MCF 10A (cell line): ENCODE results near the gene UBE2D3. TPM values are rescaled to one million over a fixed set of nuclear protein-coding genes. Genes with fewer than 3 reads are reported as not detected.
"Not testable (repeated sequence)": the region's sequence is repeated elsewhere in the genome, so short reads cannot be mapped to it uniquely, and the experiment has no call there.

Source experiments
- BruUV-seq: library from RNA; stranded (reverse); fragments of 400-500 nt; replicated peaks from 2 replicates; lab custom pipeline; 2021; lab: Mats Ljungman, UMichigan
- CTCF ChIA-PET: fragments of 300-600 bp; sonication (Branson Sonifier 250); formaldehyde crosslinking; extraction: SDS; loops from one replicate; lab custom pipeline; 2021; ENCODE audit warnings: antibody characterized with exemption, inconsistent platforms; lab: Yijun Ruan, JAX
- POLR2A ChIA-PET: fragments of 300-600, 350-650 bp; sonication (Branson Sonifier 250); formaldehyde crosslinking; extraction: SDS; loops from one replicate; lab custom pipeline; 2020; ENCODE audit warnings: antibody characterized with exemption, inconsistent platforms; lab: Yijun Ruan, JAX
- DNase-seq: peaks from one replicate; pipeline ENCODE4 v3.0.0-alpha.2; 2018; ENCODE audit not compliant: unreplicated experiment
- H3K27ac Mint-ChIP-seq: one replicate; pipeline ENCODE4 v1.8.0; 2022; ENCODE audit warnings: mild to moderate bottlenecking, low read depth, mixed read lengths; ENCODE audit not compliant: unreplicated experiment
- H3K27me3 Mint-ChIP-seq: one replicate; pipeline ENCODE4 v1.8.0; 2022; ENCODE audit warnings: mixed read lengths; ENCODE audit not compliant: insufficient read depth, unreplicated experiment
- H3K36me3 Mint-ChIP-seq: one replicate; pipeline ENCODE4 v1.8.0; 2022; ENCODE audit warnings: mild to moderate bottlenecking, moderate library complexity, mixed read lengths; ENCODE audit not compliant: insufficient read depth, unreplicated experiment
- H3K4me1 Mint-ChIP-seq: one replicate; pipeline ENCODE4 v1.8.0; 2022; ENCODE audit warnings: mixed read lengths; ENCODE audit not compliant: insufficient read depth, unreplicated experiment
- H3K4me3 Mint-ChIP-seq: one replicate; pipeline ENCODE4 v1.8.0; 2022; ENCODE audit warnings: mild to moderate bottlenecking, moderate library complexity, mixed read lengths; ENCODE audit not compliant: unreplicated experiment
- H3K9me3 Mint-ChIP-seq: one replicate; pipeline ENCODE4 v1.8.0; 2022; ENCODE audit warnings: mixed read lengths; ENCODE audit not compliant: unreplicated experiment
- intact Hi-C: fragments of 100-400 bp; cut with micrococcal nuclease; formaldehyde crosslinking; loops from 2 replicates; pipeline ENCODE4 v1.14.1; 2022
- total RNA-seq: library from RNA; stranded (reverse); gene quantifications from 2 replicates; pipeline ENCODE4 v1.2.3, GENCODE V29; 2022
- TF ChIP-seq, protein P1 (sequence below): fragments of 200-600 bp; IDR thresholded peaks from one replicate; pipeline ENCODE4 v1.8.0; 2022; ENCODE audit warnings: antibody characterized with exemption, mild to moderate bottlenecking; ENCODE audit not compliant: unreplicated experiment

UBE2D3 gene
- total RNA-seq, 1 experiment from 2014 or later, result 505 TPM

DNA sequence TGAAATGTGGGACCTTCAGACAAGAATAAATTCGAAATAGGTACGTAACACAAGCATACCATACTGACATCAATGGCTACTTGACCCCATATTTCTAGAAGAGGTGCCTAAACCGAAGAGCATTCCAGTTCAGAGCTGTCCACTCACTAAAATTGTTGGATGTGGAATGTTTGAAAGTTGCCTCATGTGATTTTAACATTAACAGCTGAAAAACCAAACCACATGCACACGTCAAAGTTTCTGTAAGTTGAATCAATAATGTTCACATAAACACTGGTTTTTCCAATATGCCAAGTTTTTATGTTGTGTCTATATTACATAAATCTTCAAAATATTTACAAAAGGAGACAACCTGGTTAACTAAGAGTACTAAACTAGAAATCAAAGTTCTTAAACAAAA, 3.5 kb downstream of the UBE2D3 start:
- Mint-ChIP-seq H3K4me3 (no peak overlapping the region), H3K27me3 (no peaks in the 10 kb centered on the region), H3K9me3 (no peaks in the 10 kb centered on the region), H3K36me3 (peaks cover 15% of the 10 kb centered on the region), H3K27ac (no peak overlapping the region), H3K4me1 (peaks cover 16% of the 10 kb centered on the region)
- intact Hi-C loops, result no loop called here
- BruUV-seq, result no TSS peak
- ChIA-PET CTCF (interaction anchor here (0.6 to 2.5 kb wide), 9 partner anchors 10 to 268 kb away, joined by 3 to 13 read pairs (median 4); no protein-coding TSS in a partner anchor), POLR2A (interaction anchor here (0.6 to 9.5 kb wide), 16 partner anchors 11 to 321 kb away, joined by 3 to 287 read pairs (median 8); partner anchors contain the start of genes CISD2, MANBA and SLC9B2)
- TF ChIP-seq, protein P1, sequence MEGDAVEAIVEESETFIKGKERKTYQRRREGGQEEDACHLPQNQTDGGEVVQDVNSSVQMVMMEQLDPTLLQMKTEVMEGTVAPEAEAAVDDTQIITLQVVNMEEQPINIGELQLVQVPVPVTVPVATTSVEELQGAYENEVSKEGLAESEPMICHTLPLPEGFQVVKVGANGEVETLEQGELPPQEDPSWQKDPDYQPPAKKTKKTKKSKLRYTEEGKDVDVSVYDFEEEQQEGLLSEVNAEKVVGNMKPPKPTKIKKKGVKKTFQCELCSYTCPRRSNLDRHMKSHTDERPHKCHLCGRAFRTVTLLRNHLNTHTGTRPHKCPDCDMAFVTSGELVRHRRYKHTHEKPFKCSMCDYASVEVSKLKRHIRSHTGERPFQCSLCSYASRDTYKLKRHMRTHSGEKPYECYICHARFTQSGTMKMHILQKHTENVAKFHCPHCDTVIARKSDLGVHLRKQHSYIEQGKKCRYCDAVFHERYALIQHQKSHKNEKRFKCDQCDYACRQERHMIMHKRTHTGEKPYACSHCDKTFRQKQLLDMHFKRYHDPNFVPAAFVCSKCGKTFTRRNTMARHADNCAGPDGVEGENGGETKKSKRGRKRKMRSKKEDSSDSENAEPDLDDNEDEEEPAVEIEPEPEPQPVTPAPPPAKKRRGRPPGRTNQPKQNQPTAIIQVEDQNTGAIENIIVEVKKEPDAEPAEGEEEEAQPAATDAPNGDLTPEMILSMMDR, result no peak
- no peak for DNase-seq

DNA sequence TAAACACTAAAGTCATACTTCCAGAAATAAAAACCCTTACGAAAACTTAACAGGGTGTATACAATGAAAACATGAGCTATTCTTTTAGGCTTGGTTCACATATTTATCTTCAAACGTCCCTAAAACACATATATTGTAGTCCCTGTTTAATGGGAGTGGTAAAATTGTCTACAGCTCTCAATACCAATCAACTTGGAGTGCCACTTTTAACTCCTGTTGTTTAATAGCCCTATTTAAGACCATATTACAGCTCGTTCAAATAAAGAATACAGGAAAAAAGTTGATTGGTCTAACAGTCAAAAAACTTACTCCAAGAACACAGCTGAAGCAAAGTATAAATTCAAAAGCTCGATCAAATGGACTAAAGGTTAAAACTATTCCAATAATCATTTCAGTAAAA, 3.9 kb downstream of the UBE2D3 start:
- peaks cover 15% of the 10 kb centered on the region for H3K4me1 Mint-ChIP-seq
- no peaks in the 10 kb centered on the region for H3K27me3 Mint-ChIP-seq
- H3K4me3 Mint-ChIP-seq, result no peak overlapping the region
- POLR2A ChIA-PET, result interaction anchor here (0.6 to 9.5 kb wide), 9 partner anchors 9 to 321 kb away, joined by 3 to 287 read pairs (median 7); partner anchors contain the start of genes CISD2 and SLC9B2
- intact Hi-C loops, result no loop called here
- no TSS peak for BruUV-seq
- no peak for DNase-seq
- no peaks in the 10 kb centered on the region for H3K9me3 Mint-ChIP-seq
- H3K36me3 Mint-ChIP-seq, result peaks cover 20% of the 10 kb centered on the region
- CTCF ChIA-PET, result interaction anchor here (0.6 to 2.5 kb wide), 6 partner anchors 9 to 213 kb away, joined by 3 to 13 read pairs (median 4); no protein-coding TSS in a partner anchor
- TF ChIP-seq, protein P1, result no peak
- no peak overlapping the region for H3K27ac Mint-ChIP-seq

GRCh38 chr4:102819588-102820365, 7.6 kb downstream of the UBE2D3 start:
- ChIA-PET CTCF (interaction anchor here (1.4 kb wide), 1 partner anchor 199 kb away, joined by 3 read pairs; no protein-coding TSS in a partner anchor), POLR2A (interaction anchor here (0.7 to 5.2 kb wide), 6 partner anchors 7 to 276 kb away, joined by 3 to 153 read pairs (median 8); partner anchors contain the start of genes CISD2 and UBE2D3)
- Mint-ChIP-seq H3K9me3 (no peaks in the 10 kb centered on the region), H3K4me1 (peaks cover 39% of the 10 kb centered on the region), H3K27me3 (no peaks in the 10 kb centered on the region), H3K27ac (no peak overlapping the region), H3K36me3 (peaks cover 53% of the 10 kb centered on the region), H3K4me3 (peak overlapping the region; percentile 36)
- BruUV-seq, result no TSS peak
- intact Hi-C loops, result no loop called here
- TF ChIP-seq, protein P1, result no peak
- DNase-seq, result no peak

GRCh38 chr4:102819100-102819499, 8.3 kb downstream of the UBE2D3 start:
- Mint-ChIP-seq H3K36me3 (peaks cover 60% of the 10 kb centered on the region), H3K4me1 (peaks cover 39% of the 10 kb centered on the region)
- BruUV-seq, result not testable (repeated sequence)

More at GRCh38 chr4:102819100-102819499, 8.3 kb downstream of the UBE2D3 start:
- DNase-seq, result peak; percentile 62
- H3K27me3 Mint-ChIP-seq, intact Hi-C loops, H3K9me3 Mint-ChIP-seq, H3K4me3 Mint-ChIP-seq: not testable (repeated sequence)
- CTCF ChIA-PET, result interaction anchor here (1.4 kb wide), 1 partner anchor 198 kb away, joined by 3 read pairs; no protein-coding TSS in a partner anchor
- peak overlapping the region; percentile 16 for H3K27ac Mint-ChIP-seq
- POLR2A ChIA-PET, result interaction anchor here (0.6 to 5.2 kb wide), 7 partner anchors 8 to 376 kb away, joined by 3 to 153 read pairs (median 4); partner anchors contain the start of genes BDH2, CISD2 and UBE2D3
